Breast epithelium (tissue), 3 donors: ENCODE data around the gene DCANP1.

Experiments used
- POLR2A ChIP-seq: fragments of 450-650 bp; IDR thresholded peaks from one replicate; pipeline ENCODE4 v1.6.1; 2016; ENCODE audit warnings: antibody characterized with exemption, mild to moderate bottlenecking, moderate library complexity
- POLR2AphosphoS5 ChIP-seq, 3 donors: sonication (generic); formaldehyde crosslinking; IDR thresholded peaks; one replicate each; pipeline ENCODE4 v1.6.1; 2017; ENCODE audit warnings: antibody characterized with exemption in 3 of 3
- TF ChIP-seq, protein P1 (sequence below), 3 donors: fragments of 450-650 bp; IDR thresholded peaks; one replicate each; pipeline ENCODE4 v1.5.1; 2016 to 2017; ENCODE audit warnings: antibody characterized with exemption in 3 of 3, mild to moderate bottlenecking in 3 of 3, moderate library complexity in 3 of 3

DNA sequence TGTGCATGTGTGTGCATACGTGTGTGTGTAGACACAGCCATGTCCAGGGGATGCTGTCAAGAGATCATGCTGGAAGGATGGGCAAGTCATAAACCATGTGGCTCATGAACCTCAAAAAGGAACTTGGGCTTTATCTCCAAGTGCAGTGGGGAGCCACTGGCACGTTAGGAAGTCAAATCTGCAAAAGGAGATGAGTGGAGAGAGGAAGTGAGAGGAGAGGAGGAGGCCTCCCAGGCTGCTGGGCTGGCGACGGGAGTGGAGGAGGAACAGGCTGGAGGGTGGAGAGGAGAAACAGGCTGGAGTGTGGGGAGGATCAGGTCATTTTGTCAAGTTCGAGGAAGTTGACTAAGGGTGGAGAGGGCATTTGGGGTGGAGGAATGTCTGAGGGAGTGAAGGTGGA, 34.2 kb upstream of the DCANP1 start:
- TF ChIP-seq, protein P1, sequence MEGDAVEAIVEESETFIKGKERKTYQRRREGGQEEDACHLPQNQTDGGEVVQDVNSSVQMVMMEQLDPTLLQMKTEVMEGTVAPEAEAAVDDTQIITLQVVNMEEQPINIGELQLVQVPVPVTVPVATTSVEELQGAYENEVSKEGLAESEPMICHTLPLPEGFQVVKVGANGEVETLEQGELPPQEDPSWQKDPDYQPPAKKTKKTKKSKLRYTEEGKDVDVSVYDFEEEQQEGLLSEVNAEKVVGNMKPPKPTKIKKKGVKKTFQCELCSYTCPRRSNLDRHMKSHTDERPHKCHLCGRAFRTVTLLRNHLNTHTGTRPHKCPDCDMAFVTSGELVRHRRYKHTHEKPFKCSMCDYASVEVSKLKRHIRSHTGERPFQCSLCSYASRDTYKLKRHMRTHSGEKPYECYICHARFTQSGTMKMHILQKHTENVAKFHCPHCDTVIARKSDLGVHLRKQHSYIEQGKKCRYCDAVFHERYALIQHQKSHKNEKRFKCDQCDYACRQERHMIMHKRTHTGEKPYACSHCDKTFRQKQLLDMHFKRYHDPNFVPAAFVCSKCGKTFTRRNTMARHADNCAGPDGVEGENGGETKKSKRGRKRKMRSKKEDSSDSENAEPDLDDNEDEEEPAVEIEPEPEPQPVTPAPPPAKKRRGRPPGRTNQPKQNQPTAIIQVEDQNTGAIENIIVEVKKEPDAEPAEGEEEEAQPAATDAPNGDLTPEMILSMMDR (IDR thresholded peaks at IDR 0.05) = no peak
- TF ChIP-seq POLR2AphosphoS5 (IDR thresholded peaks at IDR 0.05) (no peak), POLR2A (no peak)
